Measurements from ENCODE around the gene MYBBP1A. TPM values are rescaled to one million over a fixed set of nuclear protein-coding genes. Genes with fewer than 3 reads are reported as not detected.

The MYBBP1A gene
- total and polyA plus RNA-seq, 2 of the 13 experiments (the other 11 are each of a cell fraction or from before 2014, with no cell fraction given): 18.6 to 54.8 TPM

GRCh38 chr17:4545217-4545951, 9.8 kb downstream of the MYBBP1A start:
- DNase-seq (ENCODE audit: low spot score) (no peak), FAIRE-seq (no peak), ATAC-seq (no peak)
- peaks cover 7% of the 10 kb centered on the region; the same call in 1 of the 2 replicates for H3K4me1 ChIP-seq (ENCODE audit: insufficient read depth, low read length)
- no peaks in the 10 kb centered on the region for H3K9me3 ChIP-seq (ENCODE audit: low read length)
- H2AFZ ChIP-seq (ENCODE audit: low read length): no peak overlapping the region
- no peaks in the 10 kb centered on the region for H3K79me2 ChIP-seq (ENCODE audit: insufficient read depth, low read length)
- over 99% methylated on average over 14 of the region's 32 CpGs for WGBS (ENCODE audit: low lambda C conversion rate)
- H3K36me3 ChIP-seq (replicated peaks in 1 of 2; ENCODE audit: control insufficient read depth in 1 of 2, insufficient read depth in 2 of 2, low read length in 2 of 2): peaks cover 50 to 86% of the 10 kb centered on the region in 2 experiments
- in situ Hi-C loops (cut with HindIII; ENCODE audit: extremely low pct_ligation_motif_present, low pct_unique_long_range_greater_than_20kb) (no loop called here), intact Hi-C loops (cut with micrococcal nuclease; ENCODE audit: unreplicated experiment) (no loop called here)
- H3K4me3 ChIP-seq (replicated peaks in 1 of 3; ENCODE audit: insufficient read depth in 1 of 3, low read depth in 2 of 3, low read length in 3 of 3): no peak overlapping the region
- POLR2A ChIA-PET: no interaction called here
- H3K27me3 ChIP-seq (ENCODE audit: control insufficient read depth in 1 of 2, insufficient read depth in 2 of 2, low read length in 2 of 2): no peaks in the 10 kb centered on the region
- H3K27ac ChIP-seq (ENCODE audit: extremely low read length, insufficient read depth, low read length): no peak overlapping the region
- H3K9ac ChIP-seq (ENCODE audit: insufficient read depth, low read depth, low read length): no peak overlapping the region
- BruUV-seq (replicated peaks): no TSS peak
- no peak overlapping the region for H3K4me2 ChIP-seq (ENCODE audit: low read depth, low read length)
- TF ChIP-seq POLR2G (IDR thresholded peaks at IDR 0.05; ENCODE audit: low read depth, low read length) (peak; percentile 6; the same call in 1 of the 2 replicates), RBFOX2 (IDR thresholded peaks at IDR 0.05; ENCODE audit: low read depth, low read length) (peak; percentile 66; the same call in 1 of the 2 replicates), CENPX (CRISPR knock-in tag; IDR thresholded peaks at IDR 0.05) (no peak), AGO2 (optimal IDR thresholded peaks at IDR 0.05; ENCODE audit: low read depth, low read length) (peak; percentile 90), MEIS1 (CRISPR knock-in tag; IDR thresholded peaks at IDR 0.05; ENCODE audit: borderline replicate concordance) (no peak), ZNF20 (CRISPR knock-in tag; IDR thresholded peaks at IDR 0.05) (no peak)
- no peaks in the 10 kb centered on the region for H4K20me1 ChIP-seq (ENCODE audit: insufficient read depth, low read length)
- CTCF ChIA-PET (ENCODE audit: low intra/inter-chr PET ratio, low total read pairs): no interaction called here

GRCh38 chr17:4544951-4545216, 10.3 kb downstream of the MYBBP1A start:
- Histone ChIP-seq H3K4me2 (ENCODE audit: low read depth, low read length) (no peak overlapping the region), H3K27me3 (ENCODE audit: control insufficient read depth in 1 of 2, insufficient read depth in 2 of 2, low read length in 2 of 2) (no peaks in the 10 kb centered on the region), H2AFZ (ENCODE audit: low read length) (no peak overlapping the region), H3K27ac (ENCODE audit: extremely low read length, insufficient read depth, low read length) (no peak overlapping the region), H4K20me1 (ENCODE audit: insufficient read depth, low read length) (0 out of 2 replicates have a peak, but pooled peaks cover 2% of the 10 kb centered on the region), H3K4me1 (ENCODE audit: insufficient read depth, low read length) (peaks cover 9% of the 10 kb centered on the region; the same call in 1 of the 2 replicates), H3K79me2 (ENCODE audit: insufficient read depth, low read length) (no peaks in the 10 kb centered on the region), H3K36me3 (replicated peaks in 1 of 2; ENCODE audit: control insufficient read depth in 1 of 2, insufficient read depth in 2 of 2, low read length in 2 of 2) (peaks cover 46 to 86% of the 10 kb centered on the region in 2 experiments), H3K9me3 (ENCODE audit: low read length) (no peaks in the 10 kb centered on the region), H3K9ac (ENCODE audit: insufficient read depth, low read depth, low read length) (no peak overlapping the region), H3K4me3 (replicated peaks in 1 of 3; ENCODE audit: insufficient read depth in 1 of 3, low read depth in 2 of 3, low read length in 3 of 3) (no peak overlapping the region)
- intact Hi-C loops (cut with micrococcal nuclease; ENCODE audit: unreplicated experiment) (no loop called here), in situ Hi-C loops (cut with HindIII; ENCODE audit: extremely low pct_ligation_motif_present, low pct_unique_long_range_greater_than_20kb) (no loop called here)
- CTCF ChIA-PET (ENCODE audit: low intra/inter-chr PET ratio, low total read pairs): no interaction called here
- no peak for ATAC-seq
- BruUV-seq (replicated peaks): TSS peak; percentile 24
- no peak for TF ChIP-seq MYNN (CRISPR knock-in tag; IDR thresholded peaks at IDR 0.05; ENCODE audit: low read depth)
- no peak for TF ChIP-seq WIZ (CRISPR knock-in tag; IDR thresholded peaks at IDR 0.05)
- TF ChIP-seq REST (IDR thresholded peaks at IDR 0.05; ENCODE audit: borderline replicate concordance in 1 of 2, low read depth in 1 of 2, low read length in 2 of 2): no peak
- no peak for TF ChIP-seq ZNF879 (CRISPR knock-in tag; IDR thresholded peaks at IDR 0.05)
- no peak for TF ChIP-seq STAG1 (CRISPR knock-in tag; IDR thresholded peaks at IDR 0.05)
- no peak for TF ChIP-seq KLF13 (CRISPR knock-in tag; IDR thresholded peaks at IDR 0.05)
- no peak for TF ChIP-seq ZNF660 (CRISPR knock-in tag; IDR thresholded peaks at IDR 0.05; ENCODE audit: borderline replicate concordance, low read depth)
- POLR2A ChIA-PET: no interaction called here
- WGBS (ENCODE audit: low lambda C conversion rate): 98% methylated on average over 18 of the region's 18 CpGs
- no peak for FAIRE-seq
- DNase-seq (ENCODE audit: low spot score): no peak
